GM23338 (cell line): ENCODE data around the gene PRRT1.

Experiments
- CREB1 ChIP-seq: fragments of 250-450 bp; sonication (Bioruptor Pico); IDR thresholded peaks from 2 replicates; pipeline ENCODE4 v1.5.0; 2020; ENCODE audit warnings: low read depth, mild to moderate bottlenecking, moderate library complexity
- EZH2 ChIP-seq: fragments of 200-600 bp; sonication (generic); IDR thresholded peaks from one replicate; pipeline ENCODE4 v1.8.0; 2017; ENCODE audit warnings: antibody characterized with exemption, mild to moderate bottlenecking, low read depth; ENCODE audit not compliant: unreplicated experiment
- EZH2phosphoT487 ChIP-seq: fragments of 200-600 bp; sonication (generic); IDR thresholded peaks from one replicate; pipeline ENCODE4 v1.8.1; 2018; ENCODE audit warnings: antibody characterized with exemption; ENCODE audit not compliant: unreplicated experiment
- JUNB ChIP-seq: IDR thresholded peaks from one replicate; pipeline ENCODE4 v1.6.1; 2016; ENCODE audit warnings: antibody characterized with exemption; ENCODE audit not compliant: unreplicated experiment
- NANOG ChIP-seq: IDR thresholded peaks from 2 replicates; pipeline ENCODE4 v1.6.1; 2016; ENCODE audit warnings: antibody characterized with exemption, borderline replicate concordance
- POLR2AphosphoS5 ChIP-seq: IDR thresholded peaks from 2 replicates; pipeline ENCODE4 v1.6.1; 2016; ENCODE audit warnings: antibody characterized with exemption, low read depth
- STAT1 ChIP-seq: IDR thresholded peaks from one replicate; pipeline ENCODE4 v1.6.1; 2016; ENCODE audit warnings: antibody characterized with exemption; ENCODE audit not compliant: unreplicated experiment
- ZNF114 ChIP-seq: fragments of 250-450 bp; sonication (Bioruptor Pico); IDR thresholded peaks from 2 replicates; pipeline ENCODE4 v1.5.0; 2020; ENCODE audit warnings: mild to moderate bottlenecking, moderate library complexity
- ZNF331 ChIP-seq: fragments of 250-450 bp; sonication (Bioruptor Pico); IDR thresholded peaks from 2 replicates; pipeline ENCODE4 v1.5.0; 2020; ENCODE audit warnings: low read depth, mild to moderate bottlenecking, moderate library complexity
- ZNF462 ChIP-seq: fragments of 250-450 bp; sonication (Bioruptor Pico); IDR thresholded peaks from 2 replicates; pipeline ENCODE4 v1.5.0; 2020; ENCODE audit warnings: mild to moderate bottlenecking, moderate library complexity
- TF ChIP-seq, protein P1 (sequence below), 2 experiments: fragments of 200-600 bp in 1 of 2; sonication (generic) in 1 of 2; conservative IDR thresholded peaks; 2 replicates each; pipeline versions ENCODE4 v1.5.1 to v1.6.1; 2016 to 2017; ENCODE audit warnings: antibody characterized with exemption in 2 of 2, low read depth in 2 of 2, mild to moderate bottlenecking in 2 of 2, moderate library complexity in 1 of 2
- TF ChIP-seq, protein P2 (sequence below): IDR thresholded peaks from one replicate; pipeline ENCODE4 v1.6.1; 2018; ENCODE audit warnings: antibody characterized with exemption; ENCODE audit not compliant: unreplicated experiment
- TF ChIP-seq, protein P3 (sequence below): IDR thresholded peaks from 2 replicates; pipeline ENCODE4 v1.6.1; 2016; ENCODE audit warnings: antibody characterized with exemption

DNA sequence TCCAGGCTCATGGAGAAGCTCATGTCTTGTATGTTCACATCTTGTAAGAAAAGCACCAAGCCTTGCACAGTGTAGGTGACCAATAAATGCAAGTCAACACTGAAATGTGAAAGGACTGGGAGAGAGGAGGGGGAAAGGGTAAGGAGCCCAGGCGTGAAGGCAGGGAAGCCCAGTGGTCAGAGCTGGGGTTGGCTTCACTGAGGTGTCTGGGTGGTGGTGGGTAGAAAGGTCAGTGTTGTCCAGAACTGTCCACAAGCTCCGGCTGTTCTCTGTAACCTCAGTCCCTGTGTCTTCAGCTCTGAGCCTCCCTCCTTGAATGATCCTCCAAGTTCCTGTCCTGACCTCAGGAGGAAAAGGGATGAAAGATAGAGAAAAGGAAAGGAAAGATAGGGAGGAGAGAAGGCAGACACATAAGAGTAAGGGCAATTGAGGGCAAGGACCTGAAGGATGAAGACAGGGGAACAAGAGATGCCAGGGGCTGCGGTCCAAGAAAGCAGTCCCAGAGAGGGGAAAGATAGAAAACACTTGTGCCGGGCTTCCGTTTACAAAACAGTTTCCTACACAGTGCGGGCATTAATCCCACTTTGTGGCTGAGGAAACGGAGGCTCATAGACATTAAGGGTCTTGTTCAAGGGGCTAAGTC, 40.2 kb downstream of the PRRT1 start:
- TF ChIP-seq POLR2AphosphoS5 (no peak), CREB1 (no peak), EZH2 (no peak), ZNF331 (no peak), EZH2phosphoT487 (no peak), ZNF114 (no peak), JUNB (no peak), STAT1 (no peak), ZNF462 (CRISPR knock-in tag) (no peak), NANOG (no peak)
- TF ChIP-seq, protein P1, sequence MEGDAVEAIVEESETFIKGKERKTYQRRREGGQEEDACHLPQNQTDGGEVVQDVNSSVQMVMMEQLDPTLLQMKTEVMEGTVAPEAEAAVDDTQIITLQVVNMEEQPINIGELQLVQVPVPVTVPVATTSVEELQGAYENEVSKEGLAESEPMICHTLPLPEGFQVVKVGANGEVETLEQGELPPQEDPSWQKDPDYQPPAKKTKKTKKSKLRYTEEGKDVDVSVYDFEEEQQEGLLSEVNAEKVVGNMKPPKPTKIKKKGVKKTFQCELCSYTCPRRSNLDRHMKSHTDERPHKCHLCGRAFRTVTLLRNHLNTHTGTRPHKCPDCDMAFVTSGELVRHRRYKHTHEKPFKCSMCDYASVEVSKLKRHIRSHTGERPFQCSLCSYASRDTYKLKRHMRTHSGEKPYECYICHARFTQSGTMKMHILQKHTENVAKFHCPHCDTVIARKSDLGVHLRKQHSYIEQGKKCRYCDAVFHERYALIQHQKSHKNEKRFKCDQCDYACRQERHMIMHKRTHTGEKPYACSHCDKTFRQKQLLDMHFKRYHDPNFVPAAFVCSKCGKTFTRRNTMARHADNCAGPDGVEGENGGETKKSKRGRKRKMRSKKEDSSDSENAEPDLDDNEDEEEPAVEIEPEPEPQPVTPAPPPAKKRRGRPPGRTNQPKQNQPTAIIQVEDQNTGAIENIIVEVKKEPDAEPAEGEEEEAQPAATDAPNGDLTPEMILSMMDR (conservative IDR thresholded peaks at IDR 0.05; ENCODE audit: low read depth in 2 of 2), result no peak
- TF ChIP-seq, protein P2, sequence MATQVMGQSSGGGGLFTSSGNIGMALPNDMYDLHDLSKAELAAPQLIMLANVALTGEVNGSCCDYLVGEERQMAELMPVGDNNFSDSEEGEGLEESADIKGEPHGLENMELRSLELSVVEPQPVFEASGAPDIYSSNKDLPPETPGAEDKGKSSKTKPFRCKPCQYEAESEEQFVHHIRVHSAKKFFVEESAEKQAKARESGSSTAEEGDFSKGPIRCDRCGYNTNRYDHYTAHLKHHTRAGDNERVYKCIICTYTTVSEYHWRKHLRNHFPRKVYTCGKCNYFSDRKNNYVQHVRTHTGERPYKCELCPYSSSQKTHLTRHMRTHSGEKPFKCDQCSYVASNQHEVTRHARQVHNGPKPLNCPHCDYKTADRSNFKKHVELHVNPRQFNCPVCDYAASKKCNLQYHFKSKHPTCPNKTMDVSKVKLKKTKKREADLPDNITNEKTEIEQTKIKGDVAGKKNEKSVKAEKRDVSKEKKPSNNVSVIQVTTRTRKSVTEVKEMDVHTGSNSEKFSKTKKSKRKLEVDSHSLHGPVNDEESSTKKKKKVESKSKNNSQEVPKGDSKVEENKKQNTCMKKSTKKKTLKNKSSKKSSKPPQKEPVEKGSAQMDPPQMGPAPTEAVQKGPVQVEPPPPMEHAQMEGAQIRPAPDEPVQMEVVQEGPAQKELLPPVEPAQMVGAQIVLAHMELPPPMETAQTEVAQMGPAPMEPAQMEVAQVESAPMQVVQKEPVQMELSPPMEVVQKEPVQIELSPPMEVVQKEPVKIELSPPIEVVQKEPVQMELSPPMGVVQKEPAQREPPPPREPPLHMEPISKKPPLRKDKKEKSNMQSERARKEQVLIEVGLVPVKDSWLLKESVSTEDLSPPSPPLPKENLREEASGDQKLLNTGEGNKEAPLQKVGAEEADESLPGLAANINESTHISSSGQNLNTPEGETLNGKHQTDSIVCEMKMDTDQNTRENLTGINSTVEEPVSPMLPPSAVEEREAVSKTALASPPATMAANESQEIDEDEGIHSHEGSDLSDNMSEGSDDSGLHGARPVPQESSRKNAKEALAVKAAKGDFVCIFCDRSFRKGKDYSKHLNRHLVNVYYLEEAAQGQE, result no peak
- TF ChIP-seq, protein P3, sequence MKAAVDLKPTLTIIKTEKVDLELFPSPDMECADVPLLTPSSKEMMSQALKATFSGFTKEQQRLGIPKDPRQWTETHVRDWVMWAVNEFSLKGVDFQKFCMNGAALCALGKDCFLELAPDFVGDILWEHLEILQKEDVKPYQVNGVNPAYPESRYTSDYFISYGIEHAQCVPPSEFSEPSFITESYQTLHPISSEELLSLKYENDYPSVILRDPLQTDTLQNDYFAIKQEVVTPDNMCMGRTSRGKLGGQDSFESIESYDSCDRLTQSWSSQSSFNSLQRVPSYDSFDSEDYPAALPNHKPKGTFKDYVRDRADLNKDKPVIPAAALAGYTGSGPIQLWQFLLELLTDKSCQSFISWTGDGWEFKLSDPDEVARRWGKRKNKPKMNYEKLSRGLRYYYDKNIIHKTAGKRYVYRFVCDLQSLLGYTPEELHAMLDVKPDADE, result no peak
